H9 (cell line): ENCODE measurements around the gene SEC14L5. TPM values are rescaled to one million over a fixed set of nuclear protein-coding genes. Genes with fewer than 3 reads are reported as not detected.

Source experiments
- DNase-seq: peaks from one replicate; pipeline ENCODE4 v3.0.0-alpha.2; 2017
- H2AFZ ChIP-seq: one replicate; pipeline ENCODE4 v1.6.1; 2013; ENCODE audit warnings: mild to moderate bottlenecking, low read length, control low read depth, moderate library complexity
- H2AK5ac ChIP-seq: 2 replicates; pipeline ENCODE4 v1.6.1; 2013; ENCODE audit warnings: low read length, control low read depth, mixed read lengths; ENCODE audit not compliant: insufficient read length
- H2BK120ac ChIP-seq: one replicate; pipeline ENCODE4 v1.6.1; 2013; ENCODE audit warnings: low read depth, mild to moderate bottlenecking, low read length, control low read depth, inconsistent platforms; ENCODE audit not compliant: poor library complexity, severe bottlenecking
- H2BK12ac ChIP-seq: 2 replicates; pipeline ENCODE4 v1.6.1; 2013; ENCODE audit warnings: low read length, control low read depth, mixed read lengths, low read depth; ENCODE audit not compliant: insufficient read length
- H2BK15ac ChIP-seq: 2 replicates; pipeline ENCODE4 v1.6.1; 2013; ENCODE audit warnings: low read depth, low read length, control low read depth
- H2BK20ac ChIP-seq: one replicate; pipeline ENCODE4 v1.6.1; 2013; ENCODE audit warnings: low read depth, mild to moderate bottlenecking, low read length, control low read depth, inconsistent platforms; ENCODE audit not compliant: poor library complexity, severe bottlenecking
- H2BK5ac ChIP-seq: 2 replicates; pipeline ENCODE4 v1.6.1; 2013; ENCODE audit warnings: low read length, control low read depth, mixed read lengths; ENCODE audit not compliant: insufficient read length
- H3K14ac ChIP-seq: 2 replicates; pipeline ENCODE4 v1.6.1; 2013; ENCODE audit warnings: low read length, control low read depth; ENCODE audit not compliant: insufficient read depth
- H3K18ac ChIP-seq: 2 replicates; pipeline ENCODE4 v1.6.1; 2013; ENCODE audit warnings: low read depth, mild to moderate bottlenecking, mixed read lengths, low read length, control low read depth; ENCODE audit not compliant: insufficient read length
- H3K23ac ChIP-seq: 2 replicates; pipeline ENCODE4 v1.6.1; 2013; ENCODE audit warnings: low read length, control low read depth, mixed read lengths, low read depth; ENCODE audit not compliant: insufficient read length
- H3K23me2 ChIP-seq: 2 replicates; pipeline ENCODE4 v1.6.1; 2013; ENCODE audit warnings: low read depth, mild to moderate bottlenecking, mixed read lengths, low read length, control low read depth; ENCODE audit not compliant: insufficient read length, poor library complexity, severe bottlenecking
- H3K27ac ChIP-seq: 2 replicates; pipeline ENCODE4 v1.5.1; 2013; ENCODE audit warnings: low read length, control low read depth, mixed read lengths, low read depth; ENCODE audit not compliant: insufficient read length
- H3K27me3 ChIP-seq: 2 replicates; pipeline ENCODE4 v1.6.1; 2013; ENCODE audit warnings: low read length, control low read depth, inconsistent platforms; ENCODE audit not compliant: insufficient read depth
- H3K4ac ChIP-seq: 2 replicates; pipeline ENCODE4 v1.6.1; 2013; ENCODE audit warnings: low read depth, mild to moderate bottlenecking, control low read depth, inconsistent platforms, low read length, moderate library complexity
- H3K4me1 ChIP-seq: 2 replicates; pipeline ENCODE4 v1.6.1; 2013; ENCODE audit warnings: low read length, control low read depth, inconsistent platforms; ENCODE audit not compliant: insufficient read depth
- H3K4me2 ChIP-seq: 2 replicates; pipeline ENCODE4 v1.6.1; 2013; ENCODE audit warnings: low read length, control low read depth, mixed read lengths; ENCODE audit not compliant: insufficient read length, insufficient read depth
- H3K56ac ChIP-seq: 2 replicates; pipeline ENCODE4 v1.6.1; 2013; ENCODE audit warnings: low read depth, mild to moderate bottlenecking, mixed read lengths, low read length, control low read depth; ENCODE audit not compliant: insufficient read length
- H3K79me1 ChIP-seq: 2 replicates; pipeline ENCODE4 v1.6.1; 2013; ENCODE audit warnings: low read depth, mild to moderate bottlenecking, moderate library complexity, low read length, control low read depth, inconsistent platforms; ENCODE audit not compliant: insufficient read depth, poor library complexity, severe bottlenecking
- H3K79me2 ChIP-seq: 2 replicates; pipeline ENCODE4 v1.6.1; 2013; ENCODE audit warnings: low read length, control low read depth, inconsistent platforms; ENCODE audit not compliant: insufficient read depth
- H3K9ac ChIP-seq: 2 replicates; pipeline ENCODE4 v1.6.1; 2013; ENCODE audit warnings: low read length, control low read depth, mixed read lengths; ENCODE audit not compliant: insufficient read length; ENCODE audit errors: extremely low read depth
- H3K9me3 ChIP-seq: one replicate; pipeline ENCODE4 v1.6.1; 2013; ENCODE audit warnings: low read depth, low read length, inconsistent platforms; ENCODE audit not compliant: control insufficient read depth
- H3T11ph ChIP-seq: one replicate; pipeline ENCODE4 v1.6.1; 2013; ENCODE audit warnings: mild to moderate bottlenecking, low read length, control low read depth, inconsistent platforms
- H4K20me1 ChIP-seq: one replicate; pipeline ENCODE4 v1.6.1; 2013; ENCODE audit not compliant: control insufficient read depth, insufficient read length, insufficient read depth
- H4K5ac ChIP-seq: 2 replicates; pipeline ENCODE4 v1.6.1; 2013; ENCODE audit warnings: low read depth, mild to moderate bottlenecking, mixed read lengths, low read length, control low read depth; ENCODE audit not compliant: insufficient read length
- H4K8ac ChIP-seq: replicated peaks from 2 replicates; pipeline ENCODE4 v1.6.1; 2013; ENCODE audit warnings: low read length, control low read depth, mixed read lengths, low read depth; ENCODE audit not compliant: insufficient read length
- H4K91ac ChIP-seq: 2 replicates; pipeline ENCODE4 v1.6.1; 2013; ENCODE audit warnings: low read depth, mild to moderate bottlenecking, moderate library complexity, mixed read lengths, low read length, control low read depth; ENCODE audit not compliant: insufficient read length
- H3K27ac Mint-ChIP-seq, 3 experiments: 2 replicates in 2 of 3; 3 replicates in 1 of 3; pipeline ENCODE4 v1.8.0; 2020 to 2021; ENCODE audit warnings: mixed read lengths in 3 of 3, mild to moderate bottlenecking in 1 of 3, moderate library complexity in 1 of 3
- H3K27me3 Mint-ChIP-seq: 2 replicates; pipeline ENCODE4 v1.8.0; 2021; ENCODE audit warnings: low read depth, mild to moderate bottlenecking, moderate library complexity, mixed read lengths
- H3K36me3 Mint-ChIP-seq, 3 experiments: 2 replicates in 2 of 3; 3 replicates in 1 of 3; pipeline ENCODE4 v1.8.0; 2020 to 2021; ENCODE audit warnings: low read depth in 3 of 3, mixed read lengths in 3 of 3; ENCODE audit not compliant: insufficient read depth in 1 of 3
- H3K4me1 Mint-ChIP-seq, 2 experiments: 2 replicates each; pipeline ENCODE4 v1.8.0; 2020; ENCODE audit warnings: mixed read lengths in 2 of 2
- H3K4me3 Mint-ChIP-seq, 2 experiments: 2 replicates in 1 of 2; 3 replicates in 1 of 2; pipeline ENCODE4 v1.8.0; 2020 to 2021; ENCODE audit warnings: mild to moderate bottlenecking in 2 of 2, mixed read lengths in 2 of 2, moderate library complexity in 1 of 2
- H3K9me3 Mint-ChIP-seq, 2 experiments: 2 replicates in 1 of 2; 3 replicates in 1 of 2; pipeline ENCODE4 v1.8.0; 2020; ENCODE audit warnings: mild to moderate bottlenecking in 2 of 2, mixed read lengths in 2 of 2, moderate library complexity in 1 of 2
- CTCF ChIP-seq: fragments of 200-600 bp; sonication (generic); conservative IDR thresholded peaks from 3 replicates; pipeline ENCODE4 v1.8.0; 2021; ENCODE audit warnings: antibody characterized with exemption, mild to moderate bottlenecking
- WGBS: extraction: QIAGEN DNeasy Blood & Tissue Kit; methylation state at CpG from one replicate; pipeline ENCODE4 v1.1.7; 2013; ENCODE audit warnings: missing lambda C conversion rate, low lambda C conversion rate, mixed read lengths; ENCODE audit not compliant: insufficient read length; ENCODE audit errors: extremely low coverage; 5-methylcytosine and 5-hydroxymethylcytosine counted together
- total RNA-seq: library from RNA; stranded (reverse); gene quantifications from 2 replicates; pipeline ENCODE4 v1.2.1, GENCODE V29; 2021

SEC14L5 gene
- total RNA-seq, 1 experiment from 2014 or later = 4.1 TPM

GRCh38 chr16:5028950-5029475 lies 70.9 kb downstream of the SEC14L5 start:
- H3K18ac ChIP-seq = no peak overlapping the region
- no peak overlapping the region for H2BK15ac ChIP-seq
- no peak overlapping the region for H3K9ac ChIP-seq
- no peak overlapping the region; a peak in 1 of 5 replicates for H3K4me3 Mint-ChIP-seq
- H3K4ac ChIP-seq = no peak overlapping the region
- no peaks in the 10 kb centered on the region for H3K9me3 ChIP-seq
- 0 out of 2 replicates have a peak, but pooled peaks cover under 1% of the 10 kb centered on the region for H3K4me1 ChIP-seq
- H3K23ac ChIP-seq = no peak overlapping the region
- no peaks in the 10 kb centered on the region; a peak in 1 of 7 replicates for H3K36me3 Mint-ChIP-seq
- no peak overlapping the region for H3T11ph ChIP-seq
- H2BK5ac ChIP-seq = no peak overlapping the region
- no peak overlapping the region for H3K56ac ChIP-seq
- no peaks in the 10 kb centered on the region for H3K79me1 ChIP-seq
- H3K4me1 Mint-ChIP-seq = peaks cover 14 to 19% of the 10 kb centered on the region in 2 experiments
- H2AK5ac ChIP-seq = no peak overlapping the region
- WGBS = no CpG with 5 or more reads among the region's 18 CpGs
- H3K27me3 ChIP-seq = no peaks in the 10 kb centered on the region
- H2BK12ac ChIP-seq = no peak overlapping the region
- H2BK120ac ChIP-seq = no peak overlapping the region
- DNase-seq = no peak
- H3K27me3 Mint-ChIP-seq = peaks cover 5% of the 10 kb centered on the region
- no peak overlapping the region for H3K27ac Mint-ChIP-seq
- H3K27ac ChIP-seq = no peak overlapping the region
- H2AFZ ChIP-seq = no peak overlapping the region
- H2BK20ac ChIP-seq = no peak overlapping the region
- H3K79me2 ChIP-seq = no peaks in the 10 kb centered on the region
- no peak overlapping the region for H3K14ac ChIP-seq
- no peak overlapping the region for H3K4me2 ChIP-seq
- no peaks in the 10 kb centered on the region for H3K9me3 Mint-ChIP-seq
- TF ChIP-seq CTCF = no peak
- H4K5ac ChIP-seq = no peak overlapping the region
- peaks cover 5% of the 10 kb centered on the region for H3K23me2 ChIP-seq
- H4K91ac ChIP-seq = no peak overlapping the region
- H4K8ac ChIP-seq = no peak overlapping the region
- H4K20me1 ChIP-seq = no peaks in the 10 kb centered on the region
